Gastrocnemius medialis (tissue), 4 donors: ENCODE data around the gene C1QTNF8.

Source experiments
- POLR2A ChIP-seq, 2 donors: fragments of 450-650 bp; IDR thresholded peaks; one replicate each; pipeline ENCODE4 v1.6.1; 2017; ENCODE audit warnings: antibody characterized with exemption in 2 of 2, mild to moderate bottlenecking in 2 of 2, moderate library complexity in 2 of 2
- TF ChIP-seq, protein P1 (sequence below), 5 experiments: fragments of 450-650 bp in 3 of 5; fragments of 200-600 bp in 2 of 5; sonication (generic) in 2 of 5; IDR thresholded peaks in 4 of 5; conservative IDR thresholded peaks in 1 of 5; 1 replicate in 4 of 5; 2 replicates in 1 of 5; pipeline ENCODE4 v1.5.1; 2016 to 2019; ENCODE audit warnings: antibody characterized with exemption in 5 of 5, mild to moderate bottlenecking in 3 of 5, moderate library complexity in 3 of 5

DNA sequence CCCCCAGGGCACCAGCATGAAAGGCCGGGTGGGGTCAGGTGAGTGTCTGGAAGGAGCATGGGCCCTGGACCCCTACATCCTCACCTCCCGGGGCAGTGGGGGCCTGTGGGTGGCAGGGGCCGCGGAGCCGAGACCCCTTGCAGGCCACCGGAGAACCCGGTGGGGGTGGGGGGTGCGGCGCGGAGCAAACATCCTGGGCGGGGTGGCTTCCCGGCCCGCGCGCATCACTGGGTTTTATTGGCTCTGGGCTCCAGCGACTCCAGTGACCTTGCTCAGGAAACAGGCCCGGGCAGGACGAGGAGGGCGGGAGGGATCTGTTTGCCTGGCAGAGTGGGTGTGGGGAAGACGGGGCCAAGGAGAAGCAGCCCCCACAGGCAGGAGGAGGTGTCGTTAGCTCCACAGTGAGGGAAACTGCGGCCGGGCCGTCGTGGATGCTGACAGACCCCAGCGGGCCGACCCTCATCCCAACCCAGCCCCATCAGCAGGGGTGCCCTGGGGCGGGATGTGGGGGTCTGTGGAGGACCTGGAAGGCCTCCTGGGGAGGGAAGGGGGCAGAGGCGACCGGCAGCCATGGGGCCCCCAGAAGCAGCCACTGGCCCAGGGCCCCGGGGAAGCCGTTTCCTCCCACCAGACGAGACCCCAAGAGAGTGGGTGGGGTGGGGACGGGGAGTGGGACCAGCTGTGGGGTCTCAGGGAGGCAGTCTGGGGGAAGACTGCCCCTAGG is 12.9 kb downstream of the C1QTNF8 start:
- TF ChIP-seq, protein P1, sequence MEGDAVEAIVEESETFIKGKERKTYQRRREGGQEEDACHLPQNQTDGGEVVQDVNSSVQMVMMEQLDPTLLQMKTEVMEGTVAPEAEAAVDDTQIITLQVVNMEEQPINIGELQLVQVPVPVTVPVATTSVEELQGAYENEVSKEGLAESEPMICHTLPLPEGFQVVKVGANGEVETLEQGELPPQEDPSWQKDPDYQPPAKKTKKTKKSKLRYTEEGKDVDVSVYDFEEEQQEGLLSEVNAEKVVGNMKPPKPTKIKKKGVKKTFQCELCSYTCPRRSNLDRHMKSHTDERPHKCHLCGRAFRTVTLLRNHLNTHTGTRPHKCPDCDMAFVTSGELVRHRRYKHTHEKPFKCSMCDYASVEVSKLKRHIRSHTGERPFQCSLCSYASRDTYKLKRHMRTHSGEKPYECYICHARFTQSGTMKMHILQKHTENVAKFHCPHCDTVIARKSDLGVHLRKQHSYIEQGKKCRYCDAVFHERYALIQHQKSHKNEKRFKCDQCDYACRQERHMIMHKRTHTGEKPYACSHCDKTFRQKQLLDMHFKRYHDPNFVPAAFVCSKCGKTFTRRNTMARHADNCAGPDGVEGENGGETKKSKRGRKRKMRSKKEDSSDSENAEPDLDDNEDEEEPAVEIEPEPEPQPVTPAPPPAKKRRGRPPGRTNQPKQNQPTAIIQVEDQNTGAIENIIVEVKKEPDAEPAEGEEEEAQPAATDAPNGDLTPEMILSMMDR (IDR thresholded peaks at IDR 0.05 in 4 of 5, conservative IDR thresholded peaks at IDR 0.05 in 1 of 5) = no peak
- TF ChIP-seq POLR2A (IDR thresholded peaks at IDR 0.05) = no peak
